GM21360 (cell line): Measurements from ENCODE around the gene TTF2.

Experiments
- ATAC-seq: cut with Tn5 transposase; IDR thresholded peaks from one replicate; pipeline ENCODE4 v1.9.1; 2021; ENCODE audit warnings: mild to moderate bottlenecking, moderate library complexity; ENCODE audit not compliant: unreplicated experiment

Gene TTF2

GRCh38 chr1:117045644-117046043, 14.5 kb upstream of the TTF2 start:
- no peak for ATAC-seq

- no peak for ATAC-seq
These were observed 13.3 kb upstream of the TTF2 start for GRCh38 chr1:117046781-117047180.

- ATAC-seq = no peak
These were observed 12.9 kb upstream of the TTF2 start for GRCh38 chr1:117047271-117047670.

GRCh38 chr1:117049857-117050256, 10.3 kb upstream of the TTF2 start:
- ATAC-seq = no peak

GRCh38 chr1:117051224-117052064, 8.7 kb upstream of the TTF2 start:
- ATAC-seq = peak; percentile 87

GRCh38 chr1:117054068-117054467, 6.1 kb upstream of the TTF2 start:
- ATAC-seq = no peak

GRCh38 chr1:117058810-117059209, 1.3 kb upstream of the TTF2 start:
- no peak for ATAC-seq

- ATAC-seq = peak; percentile 30
These were observed 820 bp upstream of the TTF2 start for GRCh38 chr1:117059334-117059677.

- no peak for ATAC-seq
These were observed 553 bp downstream of the TTF2 start for GRCh38 chr1:117060441-117061317.

- no peak for ATAC-seq
These were observed 1.9 kb downstream of the TTF2 start for GRCh38 chr1:117061986-117062415.

GRCh38 chr1:117066367-117066766, 6.2 kb downstream of the TTF2 start:
- no peak for ATAC-seq

GRCh38 chr1:117067533-117068370, 7.6 kb downstream of the TTF2 start:
- ATAC-seq = peak; percentile 45

- no peak for ATAC-seq
These were observed 8.5 kb downstream of the TTF2 start for GRCh38 chr1:117068580-117068979.

GRCh38 chr1:117069220-117069844, 9.2 kb downstream of the TTF2 start:
- no peak for ATAC-seq

- ATAC-seq = no peak
These were observed 10.0 kb downstream of the TTF2 start for GRCh38 chr1:117070124-117070523.

- no peak for ATAC-seq
These were observed 16.5 kb downstream of the TTF2 start for GRCh38 chr1:117076648-117077047.

- ATAC-seq = no peak
These were observed 17.1 kb downstream of the TTF2 start for GRCh38 chr1:117077267-117077666.

GRCh38 chr1:117079737-117080136, 19.6 kb downstream of the TTF2 start:
- no peak for ATAC-seq

GRCh38 chr1:117084231-117084630, 24.1 kb downstream of the TTF2 start:
- no peak for ATAC-seq

- no peak for ATAC-seq
These were observed 27.6 kb downstream of the TTF2 start for GRCh38 chr1:117087686-117088085.

GRCh38 chr1:117089996-117090395, 29.9 kb downstream of the TTF2 start:
- ATAC-seq = no peak
